ENCODE results near the gene HNF1B. TPM values are rescaled to one million over a fixed set of nuclear protein-coding genes. Genes with fewer than 3 reads are reported as not detected.
A peak's percentile ranks its signal among the peaks of the same experiment; 100 is the strongest.

Gene HNF1B
- total RNA-seq, 1 experiment from 2014 or later, result 2.0 TPM

DNA sequence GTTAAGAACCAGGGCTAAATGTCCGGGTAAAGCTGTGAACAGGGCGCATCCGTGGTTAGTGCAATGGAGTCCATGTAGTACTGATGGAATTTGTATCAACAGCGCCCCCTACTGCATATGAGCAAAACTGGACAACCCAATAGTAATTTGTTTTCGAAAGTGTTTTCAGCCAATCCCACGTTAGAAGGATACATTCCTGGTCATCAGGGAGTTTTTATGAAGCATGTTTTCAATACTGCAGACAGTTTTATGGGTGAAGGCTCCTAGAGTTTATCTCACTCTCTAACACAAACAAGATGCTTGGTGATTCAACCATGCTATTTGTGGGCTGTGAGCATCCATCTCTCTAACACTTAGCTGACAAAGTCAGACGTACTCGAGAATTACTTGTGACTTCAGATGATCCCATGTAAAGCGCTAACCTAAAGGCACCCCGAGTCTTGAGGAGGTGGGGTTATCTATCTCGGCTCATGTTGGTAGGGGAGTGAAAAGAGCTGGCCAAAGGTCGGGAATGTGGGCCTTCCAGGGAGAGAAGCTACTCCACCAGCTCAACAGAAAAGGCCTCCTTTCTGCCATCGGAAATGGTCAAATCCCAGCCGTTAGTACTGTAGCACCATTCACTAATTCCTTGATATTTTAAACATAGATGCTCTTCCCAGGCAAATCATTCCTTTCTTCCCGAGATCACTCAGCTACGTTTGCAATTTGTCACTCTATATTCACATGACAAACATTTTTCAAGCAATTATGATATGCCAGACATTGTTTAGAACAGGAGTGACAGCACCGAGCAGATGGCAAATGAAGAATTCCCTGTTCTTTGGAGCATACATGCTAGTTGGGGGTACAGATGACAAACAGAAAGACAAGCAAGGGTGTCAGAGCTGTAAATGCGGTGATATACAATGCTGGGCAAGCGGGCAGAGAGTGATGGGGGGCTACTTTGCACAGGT, 46.9 kb upstream of the HNF1B start:
- no peaks in the 10 kb centered on the region for H3K4me1 ChIP-seq (ENCODE audit: insufficient read depth, low read length)
- ATAC-seq (no peak), DNase-seq (peak; percentile 24)
- no peak overlapping the region for H2AFZ ChIP-seq (ENCODE audit: low read length)
- no peaks in the 10 kb centered on the region for H4K20me1 ChIP-seq (ENCODE audit: low read length)
- no peak overlapping the region for H3K4me3 ChIP-seq (ENCODE audit: low read length)
- no peaks in the 10 kb centered on the region for H3K79me2 ChIP-seq (ENCODE audit: low read length)
- no peaks in the 10 kb centered on the region for H3K36me3 ChIP-seq (ENCODE audit: low read depth, low read length)
- no peak overlapping the region for H3K27ac ChIP-seq (ENCODE audit: low read length)
- 0 out of 2 replicates have a peak, but pooled peaks cover 7% of the 10 kb centered on the region for H3K27me3 ChIP-seq (ENCODE audit: low read length)
- H3K4me2 ChIP-seq (ENCODE audit: low read length), result no peak overlapping the region
- no peaks in the 10 kb centered on the region for H3K9me3 ChIP-seq (ENCODE audit: low read length)
- TF ChIP-seq, protein P1, sequence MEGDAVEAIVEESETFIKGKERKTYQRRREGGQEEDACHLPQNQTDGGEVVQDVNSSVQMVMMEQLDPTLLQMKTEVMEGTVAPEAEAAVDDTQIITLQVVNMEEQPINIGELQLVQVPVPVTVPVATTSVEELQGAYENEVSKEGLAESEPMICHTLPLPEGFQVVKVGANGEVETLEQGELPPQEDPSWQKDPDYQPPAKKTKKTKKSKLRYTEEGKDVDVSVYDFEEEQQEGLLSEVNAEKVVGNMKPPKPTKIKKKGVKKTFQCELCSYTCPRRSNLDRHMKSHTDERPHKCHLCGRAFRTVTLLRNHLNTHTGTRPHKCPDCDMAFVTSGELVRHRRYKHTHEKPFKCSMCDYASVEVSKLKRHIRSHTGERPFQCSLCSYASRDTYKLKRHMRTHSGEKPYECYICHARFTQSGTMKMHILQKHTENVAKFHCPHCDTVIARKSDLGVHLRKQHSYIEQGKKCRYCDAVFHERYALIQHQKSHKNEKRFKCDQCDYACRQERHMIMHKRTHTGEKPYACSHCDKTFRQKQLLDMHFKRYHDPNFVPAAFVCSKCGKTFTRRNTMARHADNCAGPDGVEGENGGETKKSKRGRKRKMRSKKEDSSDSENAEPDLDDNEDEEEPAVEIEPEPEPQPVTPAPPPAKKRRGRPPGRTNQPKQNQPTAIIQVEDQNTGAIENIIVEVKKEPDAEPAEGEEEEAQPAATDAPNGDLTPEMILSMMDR (conservative IDR thresholded peaks at IDR 0.05; ENCODE audit: low read depth, low read length), result peak; percentile 66
- no peak for TF ChIP-seq EZH2 (IDR thresholded peaks at IDR 0.05; ENCODE audit: low read length, unreplicated experiment)
- no peaks in the 10 kb centered on the region for H3F3A ChIP-seq (ENCODE audit: low read length, unreplicated experiment)
- H3K9me2 ChIP-seq (replicated peaks; ENCODE audit: low read length), result no peaks in the 10 kb centered on the region
- ChIA-PET CTCF (no interaction called here), POLR2A (ENCODE audit: unreplicated experiment) (no interaction called here)
- intact Hi-C loops (cut with micrococcal nuclease), result no loop called here
- no TSS peak for BruUV-seq (replicated peaks)
- no peak overlapping the region for H3K9ac ChIP-seq (ENCODE audit: low read length)

DNA sequence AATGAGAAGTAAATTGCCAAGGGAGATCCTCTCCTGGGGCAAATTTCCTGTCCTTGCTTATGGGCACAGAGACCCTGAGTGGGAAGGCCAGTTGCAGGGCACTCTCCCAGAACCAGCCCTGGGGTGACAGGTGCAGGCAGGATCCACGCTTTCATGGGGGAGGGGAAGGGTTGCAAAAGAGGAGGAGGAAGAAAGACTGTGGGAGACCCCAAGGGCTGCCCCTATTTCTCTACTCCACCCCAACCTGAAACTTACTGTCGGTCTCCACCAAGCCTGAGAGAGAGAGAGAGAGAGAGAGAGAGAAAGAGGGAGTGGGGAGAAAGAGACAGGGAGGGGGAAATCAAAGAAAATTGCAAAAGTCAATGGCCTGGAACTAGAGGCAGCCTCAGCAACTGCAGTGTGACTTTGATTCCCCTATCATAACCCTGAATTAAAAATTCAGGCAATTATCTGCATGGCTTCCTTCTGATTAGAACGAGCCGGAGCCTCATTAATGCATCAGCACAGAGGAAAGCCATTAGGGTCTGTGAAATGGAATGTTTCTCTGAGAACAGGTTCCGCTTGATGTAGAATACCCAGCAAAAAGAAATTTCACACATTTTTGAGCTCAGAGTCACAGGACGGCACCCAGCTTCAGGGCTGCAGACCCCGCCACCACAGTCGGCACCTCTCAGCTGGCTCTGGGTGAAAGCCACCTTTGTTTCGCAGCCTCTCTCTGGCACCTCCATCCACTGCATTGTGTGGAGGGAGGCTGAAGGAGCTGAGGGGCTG, 45.1 kb upstream of the HNF1B start:
- no peak for ATAC-seq
- no peak overlapping the region for H3K4me2 ChIP-seq (ENCODE audit: low read length)
- H2AFZ ChIP-seq (ENCODE audit: low read length), result no peak overlapping the region
- no peak overlapping the region for H3K27ac ChIP-seq (ENCODE audit: low read length)
- no peak for DNase-seq
- intact Hi-C loops (cut with micrococcal nuclease), result no loop called here
- H3K9me2 ChIP-seq (replicated peaks; ENCODE audit: low read length), result no peaks in the 10 kb centered on the region
- no peaks in the 10 kb centered on the region for H4K20me1 ChIP-seq (ENCODE audit: low read length)
- no peaks in the 10 kb centered on the region for H3K9me3 ChIP-seq (ENCODE audit: low read length)
- H3K4me3 ChIP-seq (ENCODE audit: low read length), result no peak overlapping the region
- CTCF ChIA-PET, result no interaction called here
- BruUV-seq (replicated peaks), result no TSS peak
- TF ChIP-seq EZH2 (IDR thresholded peaks at IDR 0.05; ENCODE audit: low read length, unreplicated experiment) (no peak), EZH2phosphoT487 (IDR thresholded peaks at IDR 0.05; ENCODE audit: borderline replicate concordance, low read length) (no peak)
- TF ChIP-seq, protein P1 (conservative IDR thresholded peaks at IDR 0.05; ENCODE audit: low read depth, low read length), result no peak
- H3K36me3 ChIP-seq (ENCODE audit: low read depth, low read length), result no peaks in the 10 kb centered on the region
- no peaks in the 10 kb centered on the region for H3K4me1 ChIP-seq (ENCODE audit: insufficient read depth, low read length)
- H3K27me3 ChIP-seq (ENCODE audit: low read length), result 0 out of 2 replicates have a peak, but pooled peaks cover 7% of the 10 kb centered on the region
- POLR2A ChIA-PET (ENCODE audit: unreplicated experiment), result no interaction called here
- no peaks in the 10 kb centered on the region for H3K79me2 ChIP-seq (ENCODE audit: low read length)
- no peak overlapping the region for H3K9ac ChIP-seq (ENCODE audit: low read length)
- H3F3A ChIP-seq (ENCODE audit: low read length, unreplicated experiment), result no peaks in the 10 kb centered on the region

Measured in PC-3 (cell line).